Osteoblast (primary cell): Measurements from ENCODE around the gene SPA17. TPM values are rescaled to one million over a fixed set of nuclear protein-coding genes. Genes with fewer than 3 reads are reported as not detected.

Source experiments
- DNase-seq: peaks from one replicate; pipeline ENCODE4 v3.0.0; 2011; ENCODE audit warnings: low spot score, mixed read lengths; ENCODE audit not compliant: insufficient read length; ENCODE audit errors: missing footprints
- H2AFZ ChIP-seq: 2 replicates; pipeline ENCODE4 v1.6.0; 2011; ENCODE audit warnings: mild to moderate bottlenecking, low read length
- H3K27ac ChIP-seq: 2 replicates; pipeline ENCODE4 v1.5.1; 2011; ENCODE audit warnings: mild to moderate bottlenecking, low read depth, low read length, moderate library complexity
- H3K27me3 ChIP-seq: 2 replicates; pipeline ENCODE4 v1.6.0; 2012; ENCODE audit warnings: mild to moderate bottlenecking, control low read depth, inconsistent platforms, low read length, moderate library complexity; ENCODE audit not compliant: insufficient read depth
- H3K36me3 ChIP-seq: 2 replicates; pipeline ENCODE4 v1.5.1; 2011; ENCODE audit warnings: mild to moderate bottlenecking, low read length, control low read depth, moderate library complexity; ENCODE audit not compliant: insufficient read depth
- H3K4me1 ChIP-seq: 2 replicates; pipeline ENCODE4 v1.5.1; 2011; ENCODE audit warnings: mild to moderate bottlenecking, low read length, control low read depth, moderate library complexity; ENCODE audit not compliant: insufficient read depth
- H3K4me2 ChIP-seq: 2 replicates; pipeline ENCODE4 v1.6.0; 2011; ENCODE audit warnings: mild to moderate bottlenecking, low read length; ENCODE audit not compliant: insufficient read depth
- H3K4me3 ChIP-seq: fragments of 200-600 bp; sonication (generic); 3 replicates; pipeline ENCODE4 v1.5.1; 2012; ENCODE audit warnings: mild to moderate bottlenecking, low read length, inconsistent platforms; ENCODE audit not compliant: insufficient read depth
- H3K79me2 ChIP-seq: 2 replicates; pipeline ENCODE4 v1.6.0; 2012; ENCODE audit warnings: mild to moderate bottlenecking, low read length, control low read depth, inconsistent platforms; ENCODE audit not compliant: insufficient read depth
- H3K9me3 ChIP-seq: 2 replicates; pipeline ENCODE4 v1.5.1; 2011; ENCODE audit warnings: low read depth, low read length, control low read depth
- H4K20me1 ChIP-seq: 2 replicates; pipeline ENCODE4 v1.6.0; 2012; ENCODE audit warnings: mild to moderate bottlenecking, low read length, control low read depth; ENCODE audit not compliant: insufficient read depth
- total RNA-seq: library from RNA; depleted of rRNA; stranded (reverse); fragments of >200 nt; gene quantifications from 2 replicates; pipeline ENCODE4 v1.2.3, GENCODE V29; 2012
- TF ChIP-seq, protein P1 (sequence below): IDR thresholded peaks from 2 replicates; pipeline ENCODE4 v1.5.1; 2011; ENCODE audit warnings: mild to moderate bottlenecking, low read depth, low read length, moderate library complexity; ENCODE audit errors: extremely low read depth

SPA17 gene
- total RNA-seq, 1 donor: 8.0 TPM

DNA sequence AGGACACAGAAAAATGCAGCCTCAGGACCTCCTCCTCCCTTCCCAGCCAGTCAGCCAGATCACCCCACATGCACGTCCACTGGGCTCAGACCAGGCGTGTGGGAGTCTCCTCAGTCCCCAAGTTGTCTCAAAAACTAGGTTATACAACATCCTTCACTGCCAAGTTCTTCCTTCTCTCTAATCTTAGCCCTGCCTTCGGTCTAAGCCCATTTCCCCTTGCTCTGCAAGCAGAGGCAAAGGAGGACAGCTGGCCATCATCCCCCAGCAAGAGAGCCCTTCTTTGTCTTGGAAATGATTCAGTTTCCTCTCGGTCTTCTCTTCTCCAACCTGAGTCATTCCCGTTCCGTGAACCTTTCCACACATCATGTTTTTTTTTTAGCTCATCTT, 52.0 kb downstream of the SPA17 start:
- Histone ChIP-seq H3K27ac (no peak overlapping the region), H3K36me3 (no peaks in the 10 kb centered on the region), H3K4me1 (peaks cover 10% of the 10 kb centered on the region), H2AFZ (peak overlapping the region; percentile 76), H4K20me1 (no peaks in the 10 kb centered on the region), H3K27me3 (peaks cover 41% of the 10 kb centered on the region), H3K4me2 (peak overlapping the region; percentile 63), H3K9me3 (no peaks in the 10 kb centered on the region), H3K4me3 (peak overlapping the region; percentile 1), H3K79me2 (no peaks in the 10 kb centered on the region)
- no peak for DNase-seq
- TF ChIP-seq, protein P1, sequence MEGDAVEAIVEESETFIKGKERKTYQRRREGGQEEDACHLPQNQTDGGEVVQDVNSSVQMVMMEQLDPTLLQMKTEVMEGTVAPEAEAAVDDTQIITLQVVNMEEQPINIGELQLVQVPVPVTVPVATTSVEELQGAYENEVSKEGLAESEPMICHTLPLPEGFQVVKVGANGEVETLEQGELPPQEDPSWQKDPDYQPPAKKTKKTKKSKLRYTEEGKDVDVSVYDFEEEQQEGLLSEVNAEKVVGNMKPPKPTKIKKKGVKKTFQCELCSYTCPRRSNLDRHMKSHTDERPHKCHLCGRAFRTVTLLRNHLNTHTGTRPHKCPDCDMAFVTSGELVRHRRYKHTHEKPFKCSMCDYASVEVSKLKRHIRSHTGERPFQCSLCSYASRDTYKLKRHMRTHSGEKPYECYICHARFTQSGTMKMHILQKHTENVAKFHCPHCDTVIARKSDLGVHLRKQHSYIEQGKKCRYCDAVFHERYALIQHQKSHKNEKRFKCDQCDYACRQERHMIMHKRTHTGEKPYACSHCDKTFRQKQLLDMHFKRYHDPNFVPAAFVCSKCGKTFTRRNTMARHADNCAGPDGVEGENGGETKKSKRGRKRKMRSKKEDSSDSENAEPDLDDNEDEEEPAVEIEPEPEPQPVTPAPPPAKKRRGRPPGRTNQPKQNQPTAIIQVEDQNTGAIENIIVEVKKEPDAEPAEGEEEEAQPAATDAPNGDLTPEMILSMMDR: no peak

DNA sequence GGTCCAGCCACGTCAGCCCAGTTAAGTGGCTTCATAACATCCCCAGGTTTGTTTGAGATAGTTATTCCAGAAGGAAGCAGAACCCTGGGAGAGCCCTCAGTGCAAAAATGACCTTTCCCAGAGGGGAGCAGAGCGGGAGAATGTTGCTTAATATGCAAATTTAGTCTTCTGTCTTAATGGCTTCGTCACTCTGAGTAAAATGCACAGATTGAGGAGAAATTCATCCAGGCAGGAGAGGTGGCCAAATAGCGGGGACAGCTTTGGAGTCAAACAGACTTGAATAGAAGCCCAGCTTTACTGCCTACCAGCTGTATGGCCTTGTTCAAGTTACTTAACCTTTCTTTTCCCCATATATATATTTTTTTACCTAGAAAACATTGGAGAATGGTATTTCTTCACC, 53.8 kb downstream of the SPA17 start:
- Histone ChIP-seq H3K27ac (no peak overlapping the region), H3K9me3 (no peaks in the 10 kb centered on the region), H2AFZ (no peak overlapping the region), H3K4me1 (peaks cover 10% of the 10 kb centered on the region), H3K4me3 (no peak overlapping the region), H3K79me2 (no peaks in the 10 kb centered on the region), H3K36me3 (no peaks in the 10 kb centered on the region), H3K4me2 (no peak overlapping the region), H3K27me3 (peaks cover 24% of the 10 kb centered on the region), H4K20me1 (no peaks in the 10 kb centered on the region)
- TF ChIP-seq, protein P1: no peak
- no peak for DNase-seq

DNA sequence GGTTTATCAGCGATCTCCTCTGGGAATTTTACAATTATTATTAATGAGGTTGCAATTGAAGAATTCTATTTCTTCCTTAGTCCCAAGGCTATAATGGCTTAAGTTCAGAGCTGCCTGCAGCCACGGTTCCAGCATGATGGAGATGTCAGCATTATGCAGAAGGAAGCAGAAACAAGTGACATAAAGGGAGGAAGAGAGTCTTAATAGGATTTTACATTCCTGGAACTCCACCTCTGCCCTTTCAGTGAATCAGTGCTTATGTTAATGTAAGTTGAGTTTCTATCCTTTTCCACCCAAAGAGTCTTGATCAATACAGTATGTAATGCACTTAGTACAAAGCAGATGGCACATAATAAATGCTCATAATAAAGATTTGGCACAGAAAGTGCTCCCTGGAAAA, 54.4 kb downstream of the SPA17 start:
- H3K9me3 ChIP-seq: no peaks in the 10 kb centered on the region
- H3K27me3 ChIP-seq: peaks cover 17% of the 10 kb centered on the region
- no peak for DNase-seq

DNA sequence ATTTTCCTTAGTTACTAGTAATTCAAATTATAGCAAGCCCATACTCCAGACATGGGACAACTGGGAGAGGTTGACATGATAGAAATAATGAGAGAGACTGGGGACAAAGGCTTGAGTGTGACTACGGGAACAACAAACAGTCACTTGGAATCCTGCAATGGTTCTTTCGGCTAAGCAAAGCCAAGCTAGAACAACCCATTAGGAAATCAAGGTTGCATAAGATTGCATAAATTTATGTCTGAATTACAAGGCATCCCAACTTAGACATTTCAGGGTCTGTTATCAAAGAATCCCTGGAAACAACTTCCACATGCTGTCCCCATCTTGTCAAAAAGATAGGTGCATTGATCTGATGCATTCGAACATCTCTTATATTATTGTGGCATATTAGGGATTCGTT, 55.9 kb downstream of the SPA17 start:
- TF ChIP-seq, protein P1: no peak
- Histone ChIP-seq H3K4me1 (peaks cover 10% of the 10 kb centered on the region), H3K9me3 (no peaks in the 10 kb centered on the region), H4K20me1 (no peaks in the 10 kb centered on the region), H3K27ac (no peak overlapping the region), H2AFZ (no peak overlapping the region), H3K4me2 (no peak overlapping the region), H3K4me3 (no peak overlapping the region), H3K27me3 (peaks cover 6% of the 10 kb centered on the region), H3K36me3 (no peaks in the 10 kb centered on the region), H3K79me2 (no peaks in the 10 kb centered on the region)
- no peak for DNase-seq

More for the DNA sequence above, 54.4 kb downstream of the SPA17 start:
- H3K36me3 ChIP-seq: no peaks in the 10 kb centered on the region
- H3K4me1 ChIP-seq: peaks cover 10% of the 10 kb centered on the region
- no peak overlapping the region for H3K27ac ChIP-seq
- H2AFZ ChIP-seq: no peak overlapping the region
- H3K79me2 ChIP-seq: no peaks in the 10 kb centered on the region
- no peaks in the 10 kb centered on the region for H4K20me1 ChIP-seq
- H3K4me3 ChIP-seq: no peak overlapping the region
- H3K4me2 ChIP-seq: no peak overlapping the region
- TF ChIP-seq, protein P1: no peak
